Measurements from ENCODE around the gene GXYLT1.
"Not testable (repeated sequence)": the region's sequence is repeated elsewhere in the genome, so short reads cannot be mapped to it uniquely, and the experiment has no call there.

Gene GXYLT1

GRCh38 chr12:42145197-42145549 is 499 bp upstream of the GXYLT1 start:
- no peak for DNase-seq (ENCODE audit: low read depth in 1 of 2, low spot score in 1 of 2)

- no peak for DNase-seq (ENCODE audit: low read depth in 1 of 2, low spot score in 1 of 2)
These were observed 591 bp downstream of the GXYLT1 start for GRCh38 chr12:42144158-42144407.

GRCh38 chr12:42143452-42144157 is 1.1 kb downstream of the GXYLT1 start:
- no peak for DNase-seq (ENCODE audit: low read depth in 1 of 2, low spot score in 1 of 2)

GRCh38 chr12:42141981-42142606 is 2.6 kb downstream of the GXYLT1 start:
- DNase-seq (ENCODE audit: low read depth in 1 of 2, low spot score in 1 of 2), result no peak

GRCh38 chr12:42140901-42141300 is 3.8 kb downstream of the GXYLT1 start:
- DNase-seq (ENCODE audit: low read depth in 1 of 2, low spot score in 1 of 2), result no peak

GRCh38 chr12:42135259-42135814 is 9.3 kb downstream of the GXYLT1 start:
- no peak for DNase-seq (ENCODE audit: low read depth in 1 of 2, low spot score in 1 of 2)

GRCh38 chr12:42130672-42131402 is 13.8 kb downstream of the GXYLT1 start:
- DNase-seq (ENCODE audit: low read depth in 1 of 2, low spot score in 1 of 2), result no peak

- DNase-seq (ENCODE audit: low read depth in 1 of 2, low spot score in 1 of 2), result no peak
These were observed 15.0 kb downstream of the GXYLT1 start for GRCh38 chr12:42129595-42130204.

GRCh38 chr12:42128888-42129287 is 15.8 kb downstream of the GXYLT1 start:
- DNase-seq (ENCODE audit: low read depth in 1 of 2, low spot score in 1 of 2), result no peak

- no peak for DNase-seq (ENCODE audit: low read depth in 1 of 2, low spot score in 1 of 2)
These were observed 16.3 kb downstream of the GXYLT1 start for GRCh38 chr12:42128327-42128726.

- no peak for DNase-seq (ENCODE audit: low read depth in 1 of 2, low spot score in 1 of 2)
These were observed 17.7 kb downstream of the GXYLT1 start for GRCh38 chr12:42126963-42127362.

- no peak for DNase-seq (ENCODE audit: low read depth in 1 of 2, low spot score in 1 of 2)
These were observed 19.3 kb downstream of the GXYLT1 start for GRCh38 chr12:42125388-42125767.

GRCh38 chr12:42124764-42125387 is 19.8 kb downstream of the GXYLT1 start:
- no peak for DNase-seq (ENCODE audit: low read depth in 1 of 2, low spot score in 1 of 2)

- no peak for DNase-seq (ENCODE audit: low read depth in 1 of 2, low spot score in 1 of 2)
These were observed 25.5 kb downstream of the GXYLT1 start for GRCh38 chr12:42119085-42119633.

- DNase-seq (ENCODE audit: low read depth in 1 of 2, low spot score in 1 of 2), result no peak
These were observed 26.4 kb downstream of the GXYLT1 start for GRCh38 chr12:42118136-42118879.

- no peak for DNase-seq (ENCODE audit: low read depth in 1 of 2, low spot score in 1 of 2)
These were observed 35.6 kb downstream of the GXYLT1 start for GRCh38 chr12:42109031-42109430.

GRCh38 chr12:42106791-42107190 is 37.9 kb downstream of the GXYLT1 start:
- not testable (repeated sequence) for DNase-seq (ENCODE audit: low read depth in 1 of 2, low spot score in 1 of 2)

GRCh38 chr12:42104784-42105183 is 39.9 kb downstream of the GXYLT1 start:
- no peak for DNase-seq (ENCODE audit: low read depth in 1 of 2, low spot score in 1 of 2)

GRCh38 chr12:42104087-42104486 is 40.6 kb downstream of the GXYLT1 start:
- DNase-seq (ENCODE audit: low read depth in 1 of 2, low spot score in 1 of 2), result no peak

- DNase-seq (ENCODE audit: low read depth in 1 of 2, low spot score in 1 of 2), result no peak
These were observed 41.5 kb downstream of the GXYLT1 start for GRCh38 chr12:42103155-42103554.

Measured in activated T-helper 1 cell treated with anti-CD3 and anti-CD28 coated beads, Interleukin-2, amount 50 U/mL, for 16 hours (primary cell).